T47D (cell line): ENCODE measurements around the gene UACA.
A peak's percentile ranks its signal among the peaks of the same experiment; 100 is the strongest.

ENCODE experiments used
- DNase-seq, 2 experiments: peaks; one replicate each; pipeline versions ENCODE4 v3.0.0 to v3.0.0-alpha.2; 2011 to 2012; ENCODE audit warnings: low read depth in 1 of 2, low spot score in 1 of 2
- JUND ChIP-seq: IDR thresholded peaks from 2 replicates; pipeline ENCODE4 v1.6.1; 2012; ENCODE audit warnings: low read depth
- in situ Hi-C: cut with HindIII; loops from 2 replicates; pipeline ENCODE4 v1.10.0; 2016; ENCODE audit warnings: low sequenced_read_pairs, low pct_unique_long_range_greater_than_20kb

Gene UACA

GRCh38 chr15:70775160-70775559 lies 11.8 kb upstream of the UACA start:
- no peak for TF ChIP-seq JUND
- no peak for DNase-seq
- in situ Hi-C loops = no loop called here

GRCh38 chr15:70772402-70772801 lies 9.0 kb upstream of the UACA start:
- no peak for DNase-seq
- in situ Hi-C loops = no loop called here
- TF ChIP-seq JUND = no peak

- in situ Hi-C loops = no loop called here
- DNase-seq = no peak
- no peak for TF ChIP-seq JUND
These were observed 7.5 kb upstream of the UACA start for GRCh38 chr15:70770863-70771262.

- in situ Hi-C loops = no loop called here
- DNase-seq = no peak
- TF ChIP-seq JUND = no peak
These were observed 5.0 kb upstream of the UACA start for GRCh38 chr15:70768257-70768883.

- no peak for DNase-seq
- in situ Hi-C loops = no loop called here
- TF ChIP-seq JUND = no peak
These were observed 4.3 kb upstream of the UACA start for GRCh38 chr15:70767667-70768066.

- TF ChIP-seq JUND = no peak
- in situ Hi-C loops = no loop called here
- DNase-seq = no peak
These were observed 3.2 kb upstream of the UACA start for GRCh38 chr15:70766597-70766996.

GRCh38 chr15:70765504-70766281 lies 2.3 kb upstream of the UACA start:
- in situ Hi-C loops = no loop called here
- no peak for DNase-seq
- no peak for TF ChIP-seq JUND

GRCh38 chr15:70763950-70764730 lies 782 bp upstream of the UACA start:
- DNase-seq = peak in 1 of 2 experiments; percentile 65
- in situ Hi-C loops = no loop called here
- TF ChIP-seq JUND = no peak

- in situ Hi-C loops = no loop called here
- no peak for TF ChIP-seq JUND
- DNase-seq = peak in 1 of 2 experiments; percentile 45
These were observed 764 bp downstream of the UACA start for GRCh38 chr15:70762469-70763119.

- TF ChIP-seq JUND = no peak
- DNase-seq = no peak
- in situ Hi-C loops = no loop called here
These were observed 1.4 kb downstream of the UACA start for GRCh38 chr15:70761931-70762468.

GRCh38 chr15:70761046-70761445 lies 2.3 kb downstream of the UACA start:
- no peak for DNase-seq
- in situ Hi-C loops = no loop called here
- TF ChIP-seq JUND = no peak

GRCh38 chr15:70758790-70759462 lies 4.4 kb downstream of the UACA start:
- in situ Hi-C loops = no loop called here
- no peak for TF ChIP-seq JUND
- DNase-seq = no peak
